ENCODE data around the gene BCDIN3D. TPM values are rescaled to one million over a fixed set of nuclear protein-coding genes. Genes with fewer than 3 reads are reported as not detected.

The BCDIN3D gene
- total and polyA plus RNA-seq, 9 of the 15 experiments (the other 6 are each of a cell fraction or from before 2014, with no cell fraction given) = 3.7 to 6.9 (median 5.6) TPM

DNA sequence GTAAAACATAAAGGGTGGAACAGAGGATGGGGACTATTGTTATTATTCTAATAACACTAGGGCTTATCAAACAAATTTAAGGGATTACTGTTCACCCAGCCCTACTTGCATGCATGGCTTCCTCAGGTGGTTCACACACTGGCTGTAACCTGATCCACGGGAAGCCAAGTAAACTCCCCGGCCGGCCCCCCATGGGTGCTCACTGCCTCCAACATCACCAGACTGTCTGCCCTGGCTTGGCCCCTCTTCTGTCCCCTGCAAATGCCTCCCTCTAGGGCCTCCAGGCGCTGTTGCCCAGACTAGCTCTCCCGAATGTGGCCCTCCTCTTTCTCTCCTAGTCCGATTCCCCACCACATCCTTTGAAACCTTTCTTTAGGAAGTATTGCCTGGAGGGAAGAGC is 42.2 kb upstream of the BCDIN3D start:
- no TSS peak for BruUV-seq (replicated peaks)
- ATAC-seq = peak; percentile 35; the same call in 2 of the 3 replicates
- Histone ChIP-seq H3K4me2 (ENCODE audit: insufficient read depth, low read length) (no peak overlapping the region), H3K4me1 (replicated peaks in 1 of 2; ENCODE audit: control insufficient read depth in 2 of 2, insufficient read depth in 2 of 2, low read length in 2 of 2) (peaks cover 0 to 18% of the 10 kb centered on the region in 2 experiments; a peak in 2 of 5 replicates), H3K27me3 (ENCODE audit: control insufficient read depth in 2 of 2, insufficient read depth in 2 of 2, low read length in 2 of 2) (peaks cover 36 to 67% of the 10 kb centered on the region in 2 experiments), H3K27ac (ENCODE audit: extremely low read depth, low read depth, low read length) (no peak overlapping the region), H3K4me3 (no peak overlapping the region), H4K20me1 (replicated peaks; ENCODE audit: control insufficient read depth, insufficient read depth, low read length) (peaks cover 21% of the 10 kb centered on the region), H3K79me2 (ENCODE audit: control insufficient read depth, insufficient read depth, low read length) (no peaks in the 10 kb centered on the region), H3K36me3 (ENCODE audit: control insufficient read depth, insufficient read depth, low read length) (no peaks in the 10 kb centered on the region), H3K9me1 (ENCODE audit: control insufficient read depth, insufficient read depth, low read length) (no peaks in the 10 kb centered on the region), H3K9me3 (replicated peaks; ENCODE audit: control insufficient read depth, insufficient read depth, low read depth, low read length) (peaks cover 2% of the 10 kb centered on the region; the same call in 1 of the 2 replicates), H3K9ac (ENCODE audit: insufficient read depth in 1 of 2, low read depth in 2 of 2, low read length in 2 of 2) (no peak overlapping the region), H2AFZ (ENCODE audit: low read depth, low read length) (no peak overlapping the region)
- CTCF ChIA-PET (ENCODE audit: low intra/inter-chr PET ratio) = no interaction called here
- no peak for TF ChIP-seq CSDE1 (IDR thresholded peaks at IDR 0.05)
- TF ChIP-seq ZNF79 (CRISPR knock-in tag; IDR thresholded peaks at IDR 0.05; ENCODE audit: low read depth) = no peak
- TF ChIP-seq TEAD2 (tag; IDR thresholded peaks at IDR 0.05) = no peak
- no peak for TF ChIP-seq SIN3B (IDR thresholded peaks at IDR 0.05; ENCODE audit: low read depth)
- TF ChIP-seq, protein P1, sequence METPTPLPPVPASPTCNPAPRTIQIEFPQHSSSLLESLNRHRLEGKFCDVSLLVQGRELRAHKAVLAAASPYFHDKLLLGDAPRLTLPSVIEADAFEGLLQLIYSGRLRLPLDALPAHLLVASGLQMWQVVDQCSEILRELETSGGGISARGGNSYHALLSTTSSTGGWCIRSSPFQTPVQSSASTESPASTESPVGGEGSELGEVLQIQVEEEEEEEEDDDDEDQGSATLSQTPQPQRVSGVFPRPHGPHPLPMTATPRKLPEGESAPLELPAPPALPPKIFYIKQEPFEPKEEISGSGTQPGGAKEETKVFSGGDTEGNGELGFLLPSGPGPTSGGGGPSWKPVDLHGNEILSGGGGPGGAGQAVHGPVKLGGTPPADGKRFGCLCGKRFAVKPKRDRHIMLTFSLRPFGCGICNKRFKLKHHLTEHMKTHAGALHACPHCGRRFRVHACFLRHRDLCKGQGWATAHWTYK (CRISPR knock-in tag; IDR thresholded peaks at IDR 0.05) = no peak
- TF ChIP-seq ELF1 (tag; IDR thresholded peaks at IDR 0.05) = no peak
- no peak for TF ChIP-seq ZNF146 (CRISPR knock-in tag; IDR thresholded peaks at IDR 0.05; ENCODE audit: unreplicated experiment)
- TF ChIP-seq, protein P2, sequence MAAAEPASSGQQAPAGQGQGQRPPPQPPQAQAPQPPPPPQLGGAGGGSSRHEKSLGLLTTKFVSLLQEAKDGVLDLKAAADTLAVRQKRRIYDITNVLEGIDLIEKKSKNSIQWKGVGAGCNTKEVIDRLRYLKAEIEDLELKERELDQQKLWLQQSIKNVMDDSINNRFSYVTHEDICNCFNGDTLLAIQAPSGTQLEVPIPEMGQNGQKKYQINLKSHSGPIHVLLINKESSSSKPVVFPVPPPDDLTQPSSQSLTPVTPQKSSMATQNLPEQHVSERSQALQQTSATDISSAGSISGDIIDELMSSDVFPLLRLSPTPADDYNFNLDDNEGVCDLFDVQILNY (CRISPR knock-in tag; IDR thresholded peaks at IDR 0.05) = no peak
- TF ChIP-seq MYBL2 (IDR thresholded peaks at IDR 0.05; ENCODE audit: low read depth) = no peak
- TF ChIP-seq MYBL2 (CRISPR knock-in tag; IDR thresholded peaks at IDR 0.05; ENCODE audit: borderline replicate concordance) = no peak
- TF ChIP-seq DMBX1 (CRISPR knock-in tag; IDR thresholded peaks at IDR 0.05; ENCODE audit: borderline replicate concordance) = no peak
- no peak for TF ChIP-seq RBM25 (IDR thresholded peaks at IDR 0.05; ENCODE audit: low read depth, low read length, severe bottlenecking)
- TF ChIP-seq ZNF785 (CRISPR knock-in tag; IDR thresholded peaks at IDR 0.05) = no peak
- no peak for TF ChIP-seq STAT6 (CRISPR knock-in tag; IDR thresholded peaks at IDR 0.05)
- no peak for TF ChIP-seq MAFK (IDR thresholded peaks at IDR 0.05; ENCODE audit: low read length)
- TF ChIP-seq ZNF24 (IDR thresholded peaks at IDR 0.05) = no peak
- no peak for TF ChIP-seq ZNF133 (CRISPR knock-in tag; IDR thresholded peaks at IDR 0.05)
- no peak for FAIRE-seq
- WGBS (ENCODE audit: insufficient coverage, low coverage, missing lambda C conversion rate) = 2% methylated on average over 6 of the region's 6 CpGs
- POLR2A ChIA-PET = interaction anchor here (0.5 kb wide), 1 partner anchor 25 kb away, joined by 3 read pairs; no protein-coding TSS in a partner anchor
- intact Hi-C loops (cut with micrococcal nuclease) (no loop called here), in situ Hi-C loops (cut with MboI) (no loop called here)
- no peak for DNase-seq (ENCODE audit: extremely low read depth in 1 of 4, low spot score in 3 of 4)
